Stomach (tissue), 9 donors: ENCODE measurements around the gene RNF213. TPM values are rescaled to one million over a fixed set of nuclear protein-coding genes. Genes with fewer than 3 reads are reported as not detected.

Experiments
- DNase-seq, 2 donors: peaks; one replicate each; pipeline versions ENCODE4 v3.0.0 to v3.0.0-alpha.2; 2013 to 2019
- H3K27ac ChIP-seq, 5 donors: fragments of 200-600 bp in 4 of 5; sonication (generic) in 4 of 5; one replicate each; pipeline ENCODE4 v1.5.1; 2013 to 2019; ENCODE audit warnings: mild to moderate bottlenecking in 1 of 5, moderate library complexity in 1 of 5
- H3K27me3 ChIP-seq, 3 donors: fragments of 200-600 bp; sonication (generic); one replicate each; pipeline ENCODE4 v1.5.1; 2017 to 2019; ENCODE audit warnings: mixed run types in 1 of 3
- H3K36me3 ChIP-seq, 4 donors: fragments of 200-600 bp; sonication (generic); 1 replicate in 3 of 4; 2 replicates in 1 of 4; pipeline ENCODE4 v1.5.1; 2016 to 2019
- H3K4me1 ChIP-seq, 4 donors: fragments of 200-600 bp; sonication (generic); one replicate each; pipeline ENCODE4 v1.5.1; 2016 to 2019
- H3K4me3 ChIP-seq, 4 donors: fragments of 200-600 bp; sonication (generic) in 3 of 4; one replicate each; pipeline ENCODE4 v1.5.1; 2016 to 2019; ENCODE audit warnings: mild to moderate bottlenecking in 1 of 4
- H3K9me3 ChIP-seq, 4 donors: fragments of 200-600 bp; sonication (generic); one replicate each; pipeline ENCODE4 v1.5.1; 2016 to 2019
- CTCF ChIP-seq, 7 experiments: fragments of 450-650 bp in 4 of 7; fragments of 200-600 bp in 3 of 7; sonication (generic) in 3 of 7; IDR thresholded peaks; one replicate each; pipeline ENCODE4 v1.5.1; 2016 to 2019; ENCODE audit warnings: antibody characterized with exemption in 7 of 7, control low read depth in 2 of 7, mild to moderate bottlenecking in 1 of 7
- EP300 ChIP-seq: sonication (generic); formaldehyde crosslinking; IDR thresholded peaks from one replicate; pipeline ENCODE4 v1.6.1; 2017; ENCODE audit warnings: antibody characterized with exemption
- POLR2A ChIP-seq, 4 donors: fragments of 450-650 bp; IDR thresholded peaks; one replicate each; pipeline ENCODE4 v1.6.1; 2016; ENCODE audit warnings: antibody characterized with exemption in 4 of 4, control low read depth in 2 of 4, mild to moderate bottlenecking in 1 of 4, moderate library complexity in 1 of 4
- POLR2AphosphoS5 ChIP-seq, 3 donors: sonication (generic); formaldehyde crosslinking; IDR thresholded peaks; one replicate each; pipeline ENCODE4 v1.6.1; 2016; ENCODE audit warnings: antibody characterized with exemption in 3 of 3
- WGBS, 5 donors: extraction: QIAGEN DNeasy Blood & Tissue Kit in 3 of 5; methylation state at CpG; one replicate each; pipeline versions ENCODE4 v1.1.5 to v1.1.7; 2013 to 2018; 5-methylcytosine and 5-hydroxymethylcytosine counted together
- intact Hi-C: fragments of 100-400 bp; cut with DNase I; formaldehyde crosslinking; loops from one replicate; pipeline ENCODE4 v1.15.1; 2023; ENCODE audit warnings: low total_unique reads
- polyA plus RNA-seq, 3 donors: library from polyadenylated mRNA; stranded (reverse); fragments of 200-250 nt; gene quantifications; one replicate each; pipeline ENCODE4 v1.2.3, GENCODE V29; 2013
- total RNA-seq, 5 donors: library from RNA; depleted of rRNA; stranded (reverse); fragments of >200 nt; gene quantifications; one replicate each; pipeline versions ENCODE4 v1.1.0 to v1.2.3, GENCODE V29; 2014 to 2016
- donor health status: healthy with polysubstance abuse.
- donor health status: Bipolar disorder and iron deficiency.
- donor health status: healthy.

Gene RNF213
- total and polyA plus RNA-seq, 8 donors: 12.3 to 358 (median 138) TPM

- peak in 1 of 2 donors; percentile 28 for DNase-seq
- Histone ChIP-seq H3K4me1 (peaks cover 41 to 56% (median 49%) of the 10 kb centered on the region in 4 donors), H3K9me3 (no peaks in the 10 kb centered on the region), H3K36me3 (peaks cover 0 to 5% (median 0%) of the 10 kb centered on the region in 4 donors), H3K4me3 (peak overlapping the region; percentile 59 to 74 (median 65)), H3K27ac (peak overlapping the region; percentile 86 to 98 (median 94)), H3K27me3 (no peaks in the 10 kb centered on the region)
- TF ChIP-seq POLR2A (IDR thresholded peaks at IDR 0.05): no peak
- TF ChIP-seq CTCF (IDR thresholded peaks at IDR 0.05): no peak
- no peak for TF ChIP-seq EP300
- TF ChIP-seq POLR2AphosphoS5 (IDR thresholded peaks at IDR 0.05): no peak
- WGBS, 5 donors: 40 to 55% (median 43%) methylated on average over 18 of the region's 18 CpGs
- intact Hi-C loops: no loop called here
Observed at GRCh38 chr17:80259457-80260068, 1.1 kb upstream of the RNF213 start.

- Histone ChIP-seq H3K27me3 (no peaks in the 10 kb centered on the region), H3K9me3 (no peaks in the 10 kb centered on the region), H3K4me3 (peak overlapping the region; percentile 59 to 74 (median 65)), H3K27ac (peak overlapping the region; percentile 86 to 98 (median 94)), H3K36me3 (peaks cover 0 to 6% (median under 1%) of the 10 kb centered on the region in 4 donors), H3K4me1 (peaks cover 39 to 56% (median 49%) of the 10 kb centered on the region in 4 donors)
- intact Hi-C loops: no loop called here
- TF ChIP-seq POLR2A (IDR thresholded peaks at IDR 0.05) (no peak), EP300 (no peak), POLR2AphosphoS5 (IDR thresholded peaks at IDR 0.05) (peak in 2 of 3 donors; percentile 42 to 65), CTCF (IDR thresholded peaks at IDR 0.05) (no peak)
- WGBS, 5 donors: 0 to 2% (median 0%) methylated on average over 19 to 63 of the region's 63 CpGs
- peak; percentile 66 to 92 for DNase-seq
Observed at GRCh38 chr17:80260069-80260535, 550 bp upstream of the RNF213 start.

GRCh38 chr17:80261159-80261894, 675 bp downstream of the RNF213 start:
- Histone ChIP-seq H3K27ac (peak overlapping the region; percentile 99 to 100 (median 99)), H3K27me3 (no peaks in the 10 kb centered on the region), H3K4me1 (peaks cover 34 to 55% (median 53%) of the 10 kb centered on the region in 4 donors), H3K4me3 (peak overlapping the region; percentile 84 to 96 (median 92)), H3K9me3 (no peaks in the 10 kb centered on the region), H3K36me3 (peaks cover 0 to 14% (median 9%) of the 10 kb centered on the region in 4 donors)
- WGBS, 5 donors: 2 to 8% (median 5%) methylated on average over 21 to 45 of the region's 45 CpGs
- DNase-seq: peak; percentile 49 to 85
- intact Hi-C loops: no loop called here
- TF ChIP-seq POLR2AphosphoS5 (IDR thresholded peaks at IDR 0.05): peak; percentile 2 to 34 (median 10)
- peak; percentile 4 for TF ChIP-seq EP300
- no peak for TF ChIP-seq POLR2A (IDR thresholded peaks at IDR 0.05)

GRCh38 chr17:80261895-80262279, 1.2 kb downstream of the RNF213 start:
- Histone ChIP-seq H3K27ac (peak overlapping the region; percentile 99 to 100 (median 99)), H3K4me1 (peaks cover 34 to 60% (median 54%) of the 10 kb centered on the region in 4 donors), H3K36me3 (peaks cover 0 to 20% (median 15%) of the 10 kb centered on the region in 4 donors), H3K4me3 (peak overlapping the region; percentile 84 to 96 (median 92)), H3K27me3 (no peaks in the 10 kb centered on the region), H3K9me3 (no peaks in the 10 kb centered on the region)
- TF ChIP-seq POLR2AphosphoS5 (IDR thresholded peaks at IDR 0.05): no peak
- TF ChIP-seq POLR2A (IDR thresholded peaks at IDR 0.05): no peak
- no peak for TF ChIP-seq CTCF (IDR thresholded peaks at IDR 0.05)
- no peak for TF ChIP-seq EP300
- DNase-seq: no peak
- intact Hi-C loops: no loop called here
- 37 to 49% (median 40%) methylated on average over 8 of the region's 8 CpGs for WGBS, 5 donors
